PFSK-1 (cell line): Measurements from ENCODE around the gene LPCAT1.

Experiments
- FOXP2 ChIP-seq: optimal IDR thresholded peaks from 2 replicates; pipeline ENCODE3; 2011; ENCODE audit warnings: borderline replicate concordance, control low read depth, inconsistent platforms; ENCODE audit not compliant: insufficient read depth; ENCODE audit errors: extremely low read length, extremely low read depth
- POLR2AphosphoS5 ChIP-seq: IDR thresholded peaks from 2 replicates; pipeline ENCODE4 v1.6.1; 2012; ENCODE audit warnings: low read depth, mild to moderate bottlenecking, control low read depth, low read length, moderate library complexity
- REST ChIP-seq, 2 experiments: IDR thresholded peaks; 2 replicates each; pipeline versions ENCODE4 v1.6.1 to v1.8.0; 2011 to 2012; ENCODE audit warnings: low read depth in 2 of 2, low read length in 2 of 2, control low read depth in 1 of 2, inconsistent platforms in 1 of 2, mild to moderate bottlenecking in 1 of 2, moderate library complexity in 1 of 2; ENCODE audit not compliant: insufficient read depth in 1 of 2
- SIN3A ChIP-seq: IDR thresholded peaks from 2 replicates; pipeline ENCODE4 v1.6.1; 2012; ENCODE audit warnings: mild to moderate bottlenecking, low read length, moderate library complexity, borderline replicate concordance; ENCODE audit not compliant: insufficient read depth
- TAF1 ChIP-seq: IDR thresholded peaks from 2 replicates; pipeline ENCODE4 v1.6.1; 2012; ENCODE audit warnings: low read length, control low read depth, borderline replicate concordance; ENCODE audit not compliant: insufficient read depth

The LPCAT1 gene

GRCh38 chr5:1446602-1447343 is 77.0 kb downstream of the LPCAT1 start:
- TF ChIP-seq TAF1, result no peak
- TF ChIP-seq SIN3A, result no peak
- TF ChIP-seq REST (IDR thresholded peaks at IDR 0.05; ENCODE audit: insufficient read depth in 1 of 2, low read depth in 2 of 2, low read length in 2 of 2), result no peak
- no peak for TF ChIP-seq FOXP2
- no peak for TF ChIP-seq POLR2AphosphoS5

- no peak for TF ChIP-seq FOXP2
- TF ChIP-seq REST (IDR thresholded peaks at IDR 0.05; ENCODE audit: insufficient read depth in 1 of 2, low read depth in 2 of 2, low read length in 2 of 2), result no peak
- TF ChIP-seq POLR2AphosphoS5, result no peak
- no peak for TF ChIP-seq SIN3A
- no peak for TF ChIP-seq TAF1
Measured at GRCh38 chr5:1445689-1446601, 77.8 kb downstream of the LPCAT1 start.

- TF ChIP-seq REST (IDR thresholded peaks at IDR 0.05; ENCODE audit: insufficient read depth in 1 of 2, low read depth in 2 of 2, low read length in 2 of 2) (no peak), SIN3A (no peak), FOXP2 (no peak), POLR2AphosphoS5 (no peak), TAF1 (no peak)
Measured at GRCh38 chr5:1445313-1445688, 78.5 kb downstream of the LPCAT1 start, which contains the start of gene SLC6A3. Gene SLC6A3 (minus strand): TSS chr5:1445440. CDS start chr5:1443197, 2,243 bp downstream.

GRCh38 chr5:1444361-1445189 is 79.2 kb downstream of the LPCAT1 start:
- TF ChIP-seq FOXP2, result no peak
- TF ChIP-seq POLR2AphosphoS5, result no peak
- no peak for TF ChIP-seq TAF1
- no peak for TF ChIP-seq SIN3A
- no peak for TF ChIP-seq REST (IDR thresholded peaks at IDR 0.05; ENCODE audit: insufficient read depth in 1 of 2, low read depth in 2 of 2, low read length in 2 of 2)
